ENCODE data around the gene LPIN1.

DNA sequence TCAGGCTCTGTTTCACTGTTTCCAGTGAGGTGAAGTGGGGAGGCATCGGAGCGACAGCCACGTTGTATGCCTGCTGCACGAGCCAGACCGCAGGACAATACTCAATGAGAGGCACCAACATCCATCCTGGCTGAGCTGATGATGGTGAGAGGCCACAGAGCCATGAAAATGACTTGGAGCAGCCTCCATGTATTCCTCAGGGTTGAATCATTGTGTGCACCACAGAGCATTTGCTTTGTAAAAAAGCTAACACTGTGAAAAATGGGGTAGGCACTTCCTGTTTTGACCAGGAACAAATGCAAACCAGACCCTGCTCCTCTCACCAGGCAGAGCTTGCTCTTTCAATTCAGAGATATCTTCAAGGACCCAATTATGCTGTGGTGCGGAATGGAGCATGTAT lies 87.2 kb downstream of the LPIN1 start:
- no peak for TF ChIP-seq CTCF (IDR thresholded peaks at IDR 0.05)
- TF ChIP-seq POLR2A (IDR thresholded peaks at IDR 0.05): no peak
